ENCODE data around the gene CHD3.

- TF ChIP-seq CTCF (IDR thresholded peaks at IDR 0.05) = no peak
- TF ChIP-seq POLR2A (IDR thresholded peaks at IDR 0.05) = no peak
- TF ChIP-seq EP300 (IDR thresholded peaks at IDR 0.05) = no peak
- no peak for TF ChIP-seq POLR2AphosphoS5 (IDR thresholded peaks at IDR 0.05)
These were observed 6.5 kb upstream of the CHD3 start for GRCh38 chr17:7882068-7882467.
